Renal cortical epithelial cell (primary cell): ENCODE measurements around the gene PIAS4. TPM values are rescaled to one million over a fixed set of nuclear protein-coding genes. Genes with fewer than 3 reads are reported as not detected.
"Not testable (repeated sequence)": the region's sequence is repeated elsewhere in the genome, so short reads cannot be mapped to it uniquely, and the experiment has no call there.

ENCODE experiments used
- DNase-seq: peaks from one replicate; pipeline ENCODE4 v3.0.0-alpha.2; 2011; ENCODE audit warnings: low read depth
- total RNA-seq: library from RNA; depleted of rRNA; stranded (reverse); fragments of >200 nt; gene quantifications from 2 replicates; pipeline ENCODE4 v1.2.3, GENCODE V29; 2014

The PIAS4 gene
- total RNA-seq = 13.2 and 31.2 TPM in 2 replicates

DNA sequence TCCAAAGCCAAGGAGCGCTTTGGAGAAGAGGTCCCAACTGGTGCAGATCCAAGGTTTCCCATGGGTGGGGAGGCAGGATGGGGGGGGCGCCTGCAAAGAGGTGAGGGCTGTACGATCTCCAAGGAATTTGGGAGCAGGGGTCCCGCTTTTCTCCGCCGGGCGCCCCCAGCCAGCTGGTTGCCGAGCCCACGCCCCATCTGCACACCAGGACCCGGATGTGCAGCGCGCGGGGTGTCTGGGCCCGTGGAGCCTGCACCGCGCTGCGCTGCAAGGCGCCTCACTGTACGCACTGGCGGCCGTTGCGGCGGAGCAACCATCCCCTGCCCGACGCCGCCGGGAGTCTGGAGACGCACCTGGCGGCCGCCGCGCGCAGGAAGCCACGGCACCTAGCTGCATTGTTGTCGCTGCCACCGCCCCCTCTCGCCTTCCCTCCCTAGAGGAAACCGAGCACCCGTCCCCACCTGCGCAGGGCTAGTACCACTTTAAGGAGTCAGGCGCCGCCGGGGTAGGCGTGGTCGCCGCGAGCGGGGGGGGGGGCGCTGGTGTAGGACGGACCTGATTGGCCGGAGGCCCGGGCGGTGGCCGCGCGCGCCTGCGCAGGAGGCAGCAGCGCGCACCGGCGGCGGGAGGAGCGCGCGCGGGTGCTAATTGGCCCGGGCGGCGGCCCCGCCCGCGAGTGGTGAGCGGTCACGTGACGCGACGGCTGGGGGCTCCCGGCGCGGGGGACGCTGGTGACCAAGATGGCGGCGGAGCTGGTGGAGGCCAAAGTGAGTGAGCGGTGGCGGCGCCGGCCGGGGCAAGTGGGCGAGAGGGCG is at the start of gene PIAS4:
TSS of gene PIAS4 (plus strand) at position 716 of the 815 bp plus-strand sequence. CDS start at position 741, 25 bp downstream.
- DNase-seq = peak; percentile 73

DNA sequence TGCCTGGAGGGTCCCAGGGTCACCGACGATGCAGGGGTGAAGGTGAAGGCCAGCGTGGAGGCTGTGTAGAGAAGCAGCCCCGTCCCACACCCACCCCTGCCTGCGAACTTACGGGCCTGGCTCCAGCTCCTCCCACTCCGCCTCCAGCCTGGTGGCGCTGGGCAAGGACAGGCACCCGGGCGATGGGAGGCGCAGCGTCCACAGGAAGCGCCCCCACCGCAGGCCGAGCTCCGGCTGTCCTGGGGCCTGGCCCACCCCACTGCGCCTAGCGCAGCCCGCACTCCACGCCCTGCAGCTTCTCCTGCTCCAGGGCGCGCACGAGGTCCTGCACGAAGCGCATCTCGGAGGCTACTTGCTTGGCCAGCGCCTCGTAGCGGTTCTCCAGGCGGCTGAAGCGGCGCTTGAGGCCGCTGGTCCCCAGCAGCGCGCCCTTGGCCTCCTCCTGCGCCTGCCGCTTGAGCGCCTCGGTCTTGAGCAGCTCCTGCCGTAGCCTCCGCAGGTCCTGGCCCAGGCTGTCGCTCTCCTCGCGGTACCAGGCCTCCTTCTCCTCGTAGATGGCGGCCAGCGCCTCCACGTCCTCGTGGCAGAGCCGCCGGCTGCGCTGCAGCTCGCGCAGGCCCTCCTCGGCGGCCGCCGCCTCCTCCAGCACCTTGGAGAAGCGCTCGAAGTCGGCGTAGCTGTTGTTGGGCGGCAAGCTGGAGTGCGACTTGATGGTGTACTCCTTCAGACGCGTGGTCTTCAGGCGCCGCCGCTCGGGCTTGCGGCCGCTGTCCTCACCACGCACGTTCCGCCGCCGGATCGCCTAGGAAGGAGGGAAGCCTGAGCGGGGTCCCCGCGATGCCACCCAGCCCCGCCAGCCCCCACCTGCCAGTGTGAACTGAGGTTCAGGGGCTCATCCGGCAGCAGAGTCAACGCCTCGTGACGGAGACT is 48.4 kb upstream of the PIAS4 start:
- DNase-seq = no peak

DNA sequence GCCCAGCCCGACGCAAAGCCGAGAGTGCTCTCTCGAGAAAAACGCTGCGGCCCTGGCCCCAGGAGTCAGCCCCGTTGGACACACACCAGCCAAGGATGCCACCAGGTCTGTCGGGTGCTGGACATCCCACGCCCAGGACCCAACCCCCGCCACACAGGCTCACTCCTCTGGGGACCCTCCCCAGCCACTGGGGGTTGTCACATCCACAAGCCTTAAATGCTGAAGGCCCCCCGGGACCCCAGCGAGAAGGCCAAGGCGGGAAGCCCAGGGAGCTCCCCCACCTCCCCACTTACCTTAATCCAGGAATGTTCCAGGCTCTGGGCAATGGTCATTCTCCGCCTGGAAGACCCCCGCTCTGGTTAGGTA is 47.8 kb upstream of the PIAS4 start:
- no peak for DNase-seq

GRCh38 chr19:3961007-3961406 is 46.5 kb upstream of the PIAS4 start:
- no peak for DNase-seq

GRCh38 chr19:3963458-3964255 is 43.9 kb upstream of the PIAS4 start:
- DNase-seq = no peak

DNA sequence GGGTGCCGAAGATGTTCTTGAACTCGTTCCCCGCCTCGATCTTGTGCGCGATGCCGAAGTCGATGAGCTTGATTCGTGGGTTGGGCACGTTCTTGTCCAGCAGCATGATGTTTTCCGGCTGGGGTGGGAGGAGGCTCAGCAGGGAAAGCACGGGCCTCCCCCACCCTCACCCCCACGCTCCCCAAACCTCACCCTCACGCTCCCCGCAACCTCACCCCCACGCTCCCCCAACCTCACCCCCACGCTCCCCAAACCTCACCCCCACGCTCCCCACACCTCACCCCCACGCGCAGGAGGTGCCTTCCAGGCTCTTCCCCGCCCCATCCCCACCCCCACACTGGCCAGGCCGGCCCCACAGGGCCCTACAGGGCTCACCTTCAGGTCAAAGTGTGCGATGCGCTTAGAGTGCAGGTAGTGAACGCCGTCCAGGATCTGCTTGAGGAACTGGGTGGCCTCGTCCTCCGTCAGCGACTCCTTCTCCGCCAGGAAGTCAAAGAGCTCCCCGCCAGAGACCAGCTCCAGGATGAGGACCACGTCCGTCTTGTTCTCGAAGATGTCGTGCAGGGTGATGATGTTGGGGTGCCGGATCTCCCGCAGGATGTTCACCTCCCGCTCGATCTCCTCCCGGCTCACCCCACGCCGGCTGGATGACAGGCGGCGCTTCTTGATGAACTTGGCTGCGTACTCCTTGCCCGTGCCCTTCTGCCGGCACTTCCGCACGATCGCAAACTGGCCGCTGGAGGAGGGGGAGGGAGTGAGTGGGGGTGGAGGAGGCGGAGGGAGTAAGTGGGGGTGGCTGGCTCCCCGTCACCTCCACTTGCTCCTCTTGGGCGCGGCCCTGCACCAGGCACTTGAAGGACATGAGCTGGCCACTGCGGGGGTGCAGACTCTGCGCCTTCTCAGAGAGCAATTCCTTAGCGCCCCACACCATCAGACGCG is 43.0 kb upstream of the PIAS4 start:
- no peak for DNase-seq

- DNase-seq = no peak
Measured at GRCh38 chr19:3966051-3967017, 41.2 kb upstream of the PIAS4 start.

- DNase-seq = not testable (repeated sequence)
Measured at GRCh38 chr19:3967983-3968382, 39.6 kb upstream of the PIAS4 start.

DNA sequence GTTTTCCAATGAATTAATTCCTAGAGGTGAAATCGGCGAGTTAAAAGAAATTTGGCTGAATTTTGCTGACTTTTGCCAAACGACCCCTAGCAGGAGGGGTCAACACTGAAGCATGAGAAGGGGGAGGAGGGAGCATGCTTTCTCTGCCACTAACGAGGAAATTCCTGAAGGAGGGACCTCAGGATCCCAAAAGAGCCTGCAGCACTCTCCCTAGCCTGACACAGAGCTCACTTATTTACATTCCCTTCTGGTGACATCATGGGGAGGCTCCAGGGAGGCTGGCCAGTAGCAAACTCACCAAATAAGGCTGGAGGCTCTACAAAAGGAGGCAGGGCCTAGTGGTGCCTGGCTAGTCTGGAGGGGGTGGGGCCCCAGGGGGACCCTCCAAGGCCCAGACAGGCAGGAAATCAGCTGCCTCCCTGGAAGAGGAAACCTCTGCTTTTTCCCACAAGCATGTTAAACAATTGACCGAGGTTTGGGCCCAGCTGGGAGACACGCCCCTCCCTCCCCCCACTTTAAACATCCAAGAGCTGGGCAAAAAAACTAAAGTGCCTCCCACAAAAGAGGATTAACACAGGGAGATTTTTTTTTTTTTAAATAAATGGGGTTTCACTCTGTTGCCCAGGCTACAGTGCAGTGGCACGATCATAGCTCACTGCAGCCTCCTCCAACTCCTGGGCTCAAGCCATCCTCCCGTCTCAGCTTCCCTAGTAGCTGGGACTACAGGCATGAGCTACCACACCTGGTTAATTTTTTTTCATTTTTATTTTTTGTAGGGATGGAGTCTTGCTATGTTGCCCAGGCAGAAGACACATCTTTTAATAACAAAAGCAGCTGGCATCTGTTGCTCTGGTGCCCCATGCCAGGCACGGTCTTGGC is 38.7 kb upstream of the PIAS4 start:
- DNase-seq = peak; percentile 99

DNA sequence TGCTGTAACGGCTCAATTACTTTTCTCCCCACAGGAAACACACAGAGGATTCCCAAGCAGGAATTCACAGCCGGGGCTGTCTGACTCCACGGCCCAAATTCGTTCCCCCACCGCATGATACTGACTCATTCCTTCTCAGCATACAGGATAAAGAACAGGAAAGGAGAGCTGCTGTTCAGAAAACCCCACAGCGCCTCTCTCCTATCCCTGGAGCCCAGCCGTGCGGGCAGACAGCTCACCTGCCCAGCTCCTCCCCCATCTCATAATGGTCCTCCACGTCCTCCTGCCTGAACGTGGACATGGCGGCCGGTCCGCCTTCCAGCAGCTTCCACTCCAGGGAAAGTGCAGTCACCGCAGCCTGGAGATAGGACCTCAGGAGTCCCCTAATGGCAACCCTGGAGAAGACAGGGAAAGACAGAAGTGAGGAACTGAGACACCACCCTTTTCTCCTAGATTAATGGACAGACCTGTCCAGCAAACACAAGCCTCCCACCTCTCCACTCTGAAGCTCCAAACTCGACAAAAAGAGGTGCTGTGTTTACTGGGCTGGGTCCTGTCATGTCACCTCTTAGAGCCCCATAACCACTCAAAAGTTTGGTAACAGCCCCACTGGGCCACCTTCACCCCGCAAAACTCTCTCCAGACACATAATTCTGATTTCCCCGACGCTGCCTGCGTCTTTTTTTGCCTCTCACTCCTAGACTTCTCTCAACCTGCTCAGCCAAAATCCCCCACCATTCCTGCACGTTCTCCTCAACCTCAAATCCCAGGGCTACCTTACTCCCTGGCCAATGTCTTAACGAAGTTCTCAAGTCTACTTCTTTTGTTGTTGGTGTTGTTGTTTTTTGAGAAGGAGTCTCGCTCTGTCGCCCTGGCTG is 37.9 kb upstream of the PIAS4 start:
- peak; percentile 89 for DNase-seq

- DNase-seq = no peak
Measured at GRCh38 chr19:3970313-3970807, 37.2 kb upstream of the PIAS4 start.

DNA sequence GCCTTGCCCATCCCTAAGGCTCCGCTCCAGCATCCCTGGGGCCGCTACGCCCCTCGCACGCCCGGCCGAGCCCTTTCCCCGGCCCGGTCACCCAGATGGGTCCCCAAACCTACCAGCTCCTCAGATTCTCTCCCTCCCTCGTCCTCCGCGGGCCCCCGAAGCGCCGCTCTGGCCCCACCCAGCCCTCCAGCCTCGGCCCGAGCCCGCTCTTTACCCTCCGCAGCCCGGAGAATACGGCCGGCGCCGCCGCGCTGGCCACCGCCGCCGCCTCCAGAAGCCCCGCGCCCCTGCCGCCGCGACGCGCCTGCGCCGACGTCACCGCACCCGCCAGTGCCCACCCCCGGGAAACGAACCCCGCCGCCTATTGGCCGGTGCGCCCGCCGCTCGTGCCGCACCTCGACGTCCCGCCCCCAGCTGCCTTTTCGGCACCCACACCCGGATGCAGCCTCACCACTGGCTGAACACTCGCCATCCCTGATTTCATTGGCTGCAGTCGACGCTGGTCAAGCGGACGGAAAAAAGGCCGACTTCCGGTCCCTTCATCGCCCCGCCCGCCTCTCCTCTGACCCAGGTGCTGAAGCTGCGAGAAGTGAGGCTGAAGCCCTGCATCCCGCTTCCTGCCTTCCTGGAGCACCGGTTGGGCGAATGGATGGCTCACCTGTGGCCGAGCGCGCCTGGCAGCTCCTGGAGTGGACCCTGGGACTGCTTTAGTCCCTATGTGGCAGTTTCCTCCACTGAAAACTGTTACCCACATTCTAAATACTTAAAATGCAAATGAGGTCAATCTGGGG is 36.5 kb upstream of the PIAS4 start, which contains the start of gene DAPK3:
TSS of gene DAPK3 (minus strand) at position 292 of the 791 bp plus-strand sequence. CDS start 1,364 bp downstream, outside the sequence.
- peak; percentile 95 for DNase-seq

GRCh38 chr19:3975144-3975543 is 32.4 kb upstream of the PIAS4 start:
- no peak for DNase-seq

GRCh38 chr19:3975637-3976087 is 31.9 kb upstream of the PIAS4 start:
- no peak for DNase-seq

DNA sequence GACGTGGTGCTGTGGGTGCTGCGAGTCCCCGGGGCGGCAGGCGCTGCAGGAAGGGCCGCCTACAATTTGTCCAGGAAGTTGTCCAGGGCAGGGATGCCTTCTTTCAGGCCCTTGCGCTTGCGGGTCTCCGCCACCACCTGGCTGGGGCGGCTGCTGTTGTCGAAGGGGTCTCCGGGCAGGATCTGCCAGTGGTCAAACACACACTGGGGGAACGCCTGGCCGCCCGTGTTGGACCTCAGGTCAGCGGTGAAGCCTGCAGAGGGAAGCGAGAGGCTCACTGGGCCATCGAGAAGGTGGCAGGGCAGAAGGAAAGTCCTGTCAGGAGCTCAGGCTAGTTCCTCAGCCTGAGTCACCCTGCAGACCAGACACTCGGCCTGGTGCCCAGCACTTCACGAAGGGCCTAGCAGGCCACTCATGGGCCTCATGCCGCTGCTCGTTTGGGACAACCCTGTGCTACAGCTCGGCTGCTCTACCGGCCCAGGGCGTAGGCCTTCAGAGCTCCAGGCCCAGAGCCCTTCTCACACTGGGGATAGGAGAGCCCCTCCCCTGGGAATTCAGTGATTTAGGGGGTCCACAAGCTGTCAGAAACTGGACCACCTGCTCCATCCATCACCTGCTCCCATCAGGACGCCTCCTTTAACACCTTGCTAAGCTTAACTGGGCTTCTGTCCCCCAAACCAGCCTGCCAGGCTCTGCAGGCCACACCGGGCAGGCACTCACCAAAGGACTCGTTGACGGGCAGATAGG is 30.9 kb upstream of the PIAS4 start:
- DNase-seq = no peak
